HepG2 (cell line): ENCODE results near the gene MAGEA10. TPM values are rescaled to one million over a fixed set of nuclear protein-coding genes. Genes with fewer than 3 reads are reported as not detected.
"Not testable (repeated sequence)": the region's sequence is repeated elsewhere in the genome, so short reads cannot be mapped to it uniquely, and the experiment has no call there.

Source experiments
- ATAC-seq: fragments of 200-7000 bp; cut with Tn5 transposase; 3 replicates; pipeline ENCODE4 v1.9.1; 2020; ENCODE audit warnings: mild to moderate bottlenecking, moderate library complexity
- BruUV-seq: library from RNA; stranded (reverse); fragments of 400-500 nt; replicated peaks from 2 replicates; lab custom pipeline; 2021; lab: Mats Ljungman, UMichigan
- CTCF ChIA-PET: fragments of 300-600 bp; formaldehyde crosslinking; extraction: SDS; loops from one replicate; lab custom pipeline; 2021; ENCODE audit warnings: low total read pairs, inconsistent platforms, low intra/inter-chr PET ratio; lab: Yijun Ruan, JAX
- POLR2A ChIA-PET: fragments of 350-600 bp; sonication (Branson Sonifier 250); formaldehyde crosslinking; loops from one replicate; lab custom pipeline; 2020; ENCODE audit warnings: antibody characterized with exemption, inconsistent platforms; lab: Yijun Ruan, JAX
- DNase-seq: peaks from one replicate; pipeline ENCODE4 v3.0.0-alpha.2; 2015; ENCODE audit warnings: low spot score
- FAIRE-seq: peaks from 3 replicates; lab custom pipeline; 2011; peaks lifted over from hg19 to GRCh38; lab: Jason Lieb, UNC
- H2AFZ ChIP-seq: one replicate; pipeline ENCODE4 v1.6.1; 2011; ENCODE audit warnings: low read length, inconsistent platforms
- H3K27ac ChIP-seq: fragments of 300-600 bp; 3 replicates; pipeline ENCODE4 v1.8.0; 2011; ENCODE audit warnings: mixed run types, mild to moderate bottlenecking, mixed read lengths, low read length, inconsistent platforms; ENCODE audit not compliant: insufficient read depth; ENCODE audit errors: extremely low read length
- H3K27me3 ChIP-seq, 2 experiments: fragments of 200-600 bp in 1 of 2; 2 replicates in 1 of 2; 3 replicates in 1 of 2; pipeline versions ENCODE4 v1.6.0 to v1.8.0; 2011; ENCODE audit warnings: low read length in 2 of 2, mild to moderate bottlenecking in 2 of 2, moderate library complexity in 2 of 2, inconsistent platforms in 1 of 2; ENCODE audit not compliant: insufficient read depth in 2 of 2, control insufficient read depth in 1 of 2
- H3K36me3 ChIP-seq, 2 experiments: fragments of 200-600 bp in 1 of 2; replicated peaks in 1 of 2; 2 replicates in 1 of 2; 3 replicates in 1 of 2; pipeline versions ENCODE4 v1.5.1 to v1.8.0; 2011; ENCODE audit warnings: low read length in 2 of 2, inconsistent platforms in 1 of 2; ENCODE audit not compliant: insufficient read depth in 2 of 2, control insufficient read depth in 1 of 2
- H3K4me1 ChIP-seq: 2 replicates; pipeline ENCODE4 v1.5.1; 2012; ENCODE audit warnings: low read length, inconsistent platforms; ENCODE audit not compliant: insufficient read depth
- H3K4me2 ChIP-seq: 2 replicates; pipeline ENCODE4 v1.6.0; 2011; ENCODE audit warnings: low read depth, low read length, inconsistent platforms
- H3K4me3 ChIP-seq, 3 experiments: fragments of 200-600 bp in 1 of 3; sonication (generic), shearing (Covaris generic) in 1 of 3; replicated peaks in 1 of 3; 2 replicates each; pipeline ENCODE4 v1.5.1; 2011 to 2016; ENCODE audit warnings: low read length in 3 of 3, inconsistent platforms in 2 of 3, low read depth in 2 of 3, mild to moderate bottlenecking in 2 of 3, control low read depth in 1 of 3, mixed read lengths in 1 of 3; ENCODE audit not compliant: insufficient read depth in 1 of 3
- H3K79me2 ChIP-seq: one replicate; pipeline ENCODE4 v1.6.1; 2011; ENCODE audit warnings: low read length, inconsistent platforms; ENCODE audit not compliant: insufficient read depth
- H3K9ac ChIP-seq: 2 replicates; pipeline ENCODE4 v1.6.0; 2011; ENCODE audit warnings: mild to moderate bottlenecking, low read depth, low read length, inconsistent platforms; ENCODE audit not compliant: insufficient read depth
- H3K9me3 ChIP-seq: 2 replicates; pipeline ENCODE4 v1.5.1; 2012; ENCODE audit warnings: mild to moderate bottlenecking, low read length
- H4K20me1 ChIP-seq: 2 replicates; pipeline ENCODE4 v1.6.0; 2011; ENCODE audit warnings: inconsistent platforms, mild to moderate bottlenecking, low read length, moderate library complexity; ENCODE audit not compliant: insufficient read depth
- CC2D1A ChIP-seq: sonication (generic); formaldehyde crosslinking; IDR thresholded peaks from 2 replicates; pipeline ENCODE4 v1.8.1; 2023; ENCODE audit warnings: mild to moderate bottlenecking, missing genetic modification reagents
- HOMEZ ChIP-seq: IDR thresholded peaks from 2 replicates; pipeline ENCODE4 v1.6.1; 2016; ENCODE audit warnings: low read depth
- KDM5B ChIP-seq: sonication (generic); formaldehyde crosslinking; IDR thresholded peaks from 2 replicates; pipeline ENCODE4 v1.4.0; 2020; ENCODE audit warnings: missing genetic modification reagents, mild to moderate bottlenecking, borderline replicate concordance
- POLR2A ChIP-seq, 2 experiments: IDR thresholded peaks; 2 replicates each; pipeline ENCODE4 v1.6.1; 2011; ENCODE audit warnings: low read depth in 2 of 2, low read length in 2 of 2, mild to moderate bottlenecking in 1 of 2, moderate library complexity in 1 of 2; ENCODE audit not compliant: insufficient read depth in 1 of 2
- REXO4 ChIP-seq: sonication (generic); formaldehyde crosslinking; IDR thresholded peaks from 2 replicates; pipeline ENCODE4 v1.8.0; 2022; ENCODE audit warnings: missing genetic modification reagents, mild to moderate bottlenecking, borderline replicate concordance
- SKIL ChIP-seq: sonication (generic); formaldehyde crosslinking; IDR thresholded peaks from 2 replicates; pipeline ENCODE4 v1.8.0; 2022; ENCODE audit warnings: missing genetic modification reagents, mild to moderate bottlenecking, moderate library complexity, borderline replicate concordance
- TBX2 ChIP-seq: sonication (generic); formaldehyde crosslinking; IDR thresholded peaks from 2 replicates; pipeline ENCODE4 v1.5.0; 2020; ENCODE audit warnings: missing genetic modification reagents, mild to moderate bottlenecking, borderline replicate concordance
- ZNF136 ChIP-seq: sonication (generic); formaldehyde crosslinking; IDR thresholded peaks from 2 replicates; pipeline ENCODE4 v1.8.1; 2022; ENCODE audit warnings: low read depth, mild to moderate bottlenecking, moderate library complexity, missing genetic modification reagents
- WGBS: methylation state at CpG from one replicate; pipeline ENCODE4 v1.1.6; 2017; ENCODE audit warnings: low lambda C conversion rate; 5-methylcytosine and 5-hydroxymethylcytosine counted together
- in situ Hi-C: cut with HindIII; loops from 2 replicates; pipeline ENCODE4 v1.10.0; 2017; ENCODE audit warnings: low pct_unique_long_range_greater_than_20kb; ENCODE audit not compliant: extremely low pct_ligation_motif_present
- intact Hi-C: fragments of 100-400 bp; cut with micrococcal nuclease; formaldehyde crosslinking; loops from one replicate; pipeline ENCODE4 v1.10.0; 2022; ENCODE audit not compliant: unreplicated experiment
- polyA plus RNA-seq, 8 experiments: library from polyadenylated mRNA; depleted of rRNA in 3 of 8; stranded (reverse) in 7 of 8; unstranded in 1 of 8; fragments of >200 nt; fragmentation: Illumina TruSeq in 4 of 8; extraction: Trizol in 4 of 8; gene quantifications; 2 replicates each; pipeline versions ENCODE4 v1.2.1 to v1.2.3, GENCODE V29; 2011 to 2016; ENCODE audit warnings: low read depth in 4 of 8, missing spikeins in 1 of 8, mixed read lengths in 1 of 8; ENCODE audit not compliant: insufficient read depth in 1 of 8
- total RNA-seq, 5 experiments: library from RNA; depleted of rRNA; stranded (reverse); fragments of >200 nt; fragmentation: Illumina TruSeq; extraction: Trizol; gene quantifications; 2 replicates each; pipeline ENCODE4 v1.2.3, GENCODE V29; 2016; ENCODE audit warnings: low read depth in 1 of 5
- TF ChIP-seq, protein P1 (sequence below): sonication (generic); formaldehyde crosslinking; IDR thresholded peaks from 2 replicates; pipeline ENCODE4 v1.4.0; 2020; ENCODE audit warnings: missing genetic modification reagents, borderline replicate concordance

Gene MAGEA10
- total and polyA plus RNA-seq, 2 of the 13 experiments (the other 11 are each of a cell fraction or from before 2014, with no cell fraction given): not detected

DNA sequence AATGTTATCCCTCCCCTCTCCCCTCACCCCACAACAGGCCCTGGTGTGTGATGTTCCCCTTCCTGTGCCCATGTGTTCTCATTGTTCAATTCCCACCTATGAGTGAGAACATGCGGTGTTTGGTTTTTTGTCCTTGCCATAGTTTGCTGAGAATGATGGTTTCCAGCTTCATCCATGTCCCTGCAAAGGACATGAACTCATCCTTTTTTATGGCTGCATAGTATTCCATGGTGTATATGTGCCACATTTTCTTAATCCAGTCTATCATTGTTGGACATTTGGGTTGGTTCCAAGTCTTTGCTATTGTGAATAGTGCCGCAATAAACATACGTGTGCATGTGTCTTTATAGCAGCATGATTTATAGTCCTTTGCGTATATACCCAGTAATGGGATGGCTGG lies 35.5 kb upstream of the MAGEA10 start:
- H3K4me2 ChIP-seq, POLR2A ChIA-PET, intact Hi-C loops, H4K20me1 ChIP-seq, H3K27ac ChIP-seq, FAIRE-seq, in situ Hi-C loops, CTCF ChIA-PET, H3K9ac ChIP-seq, H3K9me3 ChIP-seq, H3K4me3 ChIP-seq, H3K36me3 ChIP-seq, H2AFZ ChIP-seq, H3K27me3 ChIP-seq, H3K79me2 ChIP-seq, DNase-seq, H3K4me1 ChIP-seq, ATAC-seq, BruUV-seq: not testable (repeated sequence)
- 100% methylated on average over 1 of the region's 4 CpGs for WGBS

DNA sequence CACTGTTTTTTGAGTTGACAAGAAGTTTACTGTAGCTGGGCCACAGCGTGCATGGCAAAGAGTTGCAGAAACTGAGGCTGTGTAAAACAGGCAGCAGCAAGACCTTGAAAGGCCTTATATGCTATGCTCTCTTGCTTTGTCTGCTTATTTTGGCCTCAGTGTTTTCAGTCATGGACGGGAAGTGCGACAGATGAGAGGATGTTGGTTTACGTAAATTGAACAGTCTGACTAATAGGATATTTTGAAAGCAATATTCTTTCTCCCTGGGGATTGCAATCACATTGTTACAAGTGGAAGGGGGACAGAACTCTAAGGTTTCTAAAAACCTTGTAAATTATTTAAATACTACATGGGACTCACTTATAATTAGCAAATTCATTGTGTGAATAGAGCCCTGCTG lies 32.2 kb upstream of the MAGEA10 start:
- Histone ChIP-seq H3K9ac (no peak overlapping the region), H3K4me3 (no peak overlapping the region), H3K9me3 (no peaks in the 10 kb centered on the region), H3K4me2 (no peak overlapping the region), H4K20me1 (no peaks in the 10 kb centered on the region), H3K27ac (no peak overlapping the region), H3K79me2 (no peaks in the 10 kb centered on the region), H3K27me3 (no peaks in the 10 kb centered on the region), H3K36me3 (no peaks in the 10 kb centered on the region), H3K4me1 (no peaks in the 10 kb centered on the region), H2AFZ (no peak overlapping the region)
- CTCF ChIA-PET: no interaction called here
- POLR2A ChIA-PET: no interaction called here
- WGBS: 14% methylated on average over 3 of the region's 4 CpGs
- FAIRE-seq (no peak), ATAC-seq (no peak), DNase-seq (no peak)
- in situ Hi-C loops: no loop called here
- intact Hi-C loops: no loop called here
- no TSS peak for BruUV-seq
- TF ChIP-seq SKIL (CRISPR knock-in tag) (no peak), POLR2A (IDR thresholded peaks at IDR 0.05; ENCODE audit: insufficient read depth in 1 of 2, low read depth in 2 of 2, low read length in 2 of 2) (no peak), KDM5B (CRISPR knock-in tag) (no peak), HOMEZ (CRISPR knock-in tag) (no peak), TBX2 (CRISPR knock-in tag) (no peak), ZNF136 (CRISPR knock-in tag) (no peak), REXO4 (CRISPR knock-in tag) (no peak), CC2D1A (CRISPR knock-in tag) (no peak)
- TF ChIP-seq, protein P1, sequence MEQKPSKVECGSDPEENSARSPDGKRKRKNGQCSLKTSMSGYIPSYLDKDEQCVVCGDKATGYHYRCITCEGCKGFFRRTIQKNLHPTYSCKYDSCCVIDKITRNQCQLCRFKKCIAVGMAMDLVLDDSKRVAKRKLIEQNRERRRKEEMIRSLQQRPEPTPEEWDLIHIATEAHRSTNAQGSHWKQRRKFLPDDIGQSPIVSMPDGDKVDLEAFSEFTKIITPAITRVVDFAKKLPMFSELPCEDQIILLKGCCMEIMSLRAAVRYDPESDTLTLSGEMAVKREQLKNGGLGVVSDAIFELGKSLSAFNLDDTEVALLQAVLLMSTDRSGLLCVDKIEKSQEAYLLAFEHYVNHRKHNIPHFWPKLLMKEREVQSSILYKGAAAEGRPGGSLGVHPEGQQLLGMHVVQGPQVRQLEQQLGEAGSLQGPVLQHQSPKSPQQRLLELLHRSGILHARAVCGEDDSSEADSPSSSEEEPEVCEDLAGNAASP (CRISPR knock-in tag): no peak
